SK-N-SH (cell line): ENCODE data around the gene MXRA8. TPM values are rescaled to one million over a fixed set of nuclear protein-coding genes. Genes with fewer than 3 reads are reported as not detected.

Source experiments
- CTCF ChIA-PET: fragments of 300-600, 350-600 bp; formaldehyde crosslinking; extraction: SDS; loops from one replicate; lab custom pipeline; 2021; lab: Yijun Ruan, JAX
- POLR2A ChIA-PET: fragments of 350-600 bp; sonication (Branson Sonifier 250); formaldehyde crosslinking; extraction: SDS; loops from one replicate; lab custom pipeline; 2020; ENCODE audit warnings: antibody characterized with exemption, inconsistent platforms; lab: Yijun Ruan, JAX
- DNase-seq: peaks from one replicate; pipeline ENCODE4 v3.0.0; 2012
- H2AFZ ChIP-seq: fragments of 200-600 bp; sonication (generic); 2 replicates; pipeline ENCODE4 v1.8.1; 2016; ENCODE audit warnings: antibody characterized with exemption, mild to moderate bottlenecking, low read depth
- H3F3A ChIP-seq: fragments of 200-600 bp; sonication (generic); replicated peaks from 2 replicates; pipeline ENCODE3; 2016; ENCODE audit warnings: antibody characterized with exemption, mild to moderate bottlenecking; ENCODE audit not compliant: insufficient read depth
- H3K27ac ChIP-seq, 2 experiments: fragments of 200-500 bp in 1 of 2; fragments of 200-600 bp in 1 of 2; sonication (Bioruptor generic) in 1 of 2; sonication (generic), shearing (Covaris generic) in 1 of 2; 2 replicates each; pipeline versions ENCODE4 v1.5.1 to v1.6.1; 2014 to 2016; ENCODE audit warnings: low read depth in 2 of 2, inconsistent platforms in 1 of 2, low read length in 1 of 2, mild to moderate bottlenecking in 1 of 2, mixed read lengths in 1 of 2
- H3K27me3 ChIP-seq: fragments of 200-600 bp; sonication (generic), shearing (Covaris generic); 2 replicates; pipeline ENCODE4 v1.6.1; 2016; ENCODE audit warnings: mixed run types; ENCODE audit not compliant: insufficient read depth
- H3K36me3 ChIP-seq, 2 experiments: fragments of 200-500 bp in 1 of 2; fragments of 200-600 bp in 1 of 2; sonication (Bioruptor generic) in 1 of 2; sonication (generic) in 1 of 2; replicated peaks in 1 of 2; 2 replicates each; pipeline versions ENCODE3 to v1.5.1; 2014 to 2016; ENCODE audit warnings: low read length in 1 of 2, mild to moderate bottlenecking in 1 of 2; ENCODE audit not compliant: insufficient read depth in 2 of 2, control insufficient read depth in 1 of 2
- H3K4me1 ChIP-seq, 2 experiments: fragments of 200-500 bp in 1 of 2; fragments of 200-600 bp in 1 of 2; sonication (Bioruptor generic) in 1 of 2; sonication (generic), shearing (Covaris generic) in 1 of 2; 2 replicates each; pipeline versions ENCODE4 v1.5.1 to v1.6.1; 2014 to 2016; ENCODE audit warnings: low read depth in 1 of 2, low read length in 1 of 2, mixed run types in 1 of 2; ENCODE audit not compliant: insufficient read depth in 2 of 2, control insufficient read depth in 1 of 2
- H3K4me2 ChIP-seq: fragments of 200-600 bp; sonication (generic), shearing (Covaris generic); 2 replicates; pipeline ENCODE4 v1.6.1; 2017; ENCODE audit warnings: mixed run types
- H3K4me3 ChIP-seq, 2 experiments: fragments of 200-500 bp in 1 of 2; fragments of 200-600 bp in 1 of 2; sonication (Bioruptor generic) in 1 of 2; sonication (generic), shearing (Covaris generic) in 1 of 2; 2 replicates each; pipeline versions ENCODE4 v1.5.1 to v1.8.1; 2014 to 2016; ENCODE audit warnings: low read depth in 2 of 2, inconsistent platforms in 1 of 2, low read length in 1 of 2, mild to moderate bottlenecking in 1 of 2, mixed read lengths in 1 of 2, moderate library complexity in 1 of 2
- H3K79me2 ChIP-seq: fragments of 200-600 bp; sonication (generic); 2 replicates; pipeline ENCODE4 v1.8.1; 2017; ENCODE audit warnings: mild to moderate bottlenecking; ENCODE audit not compliant: insufficient read depth
- H3K9ac ChIP-seq: fragments of 200-600 bp; sonication (generic); 2 replicates; pipeline ENCODE4 v1.6.1; 2017; ENCODE audit warnings: mixed run types
- H3K9me2 ChIP-seq: fragments of 200-600 bp; sonication (generic); 2 replicates; pipeline ENCODE4 v1.6.1; 2017; ENCODE audit warnings: mixed run types
- H3K9me3 ChIP-seq: fragments of 200-600 bp; sonication (generic); 2 replicates; pipeline ENCODE4 v1.6.1; 2017; ENCODE audit warnings: mixed run types, mild to moderate bottlenecking, moderate library complexity
- H4K20me1 ChIP-seq: fragments of 200-600 bp; sonication (generic); 2 replicates; pipeline ENCODE4 v1.6.1; 2017; ENCODE audit warnings: mild to moderate bottlenecking, mixed run types; ENCODE audit not compliant: insufficient read depth
- FOXJ3 ChIP-seq: sonication (generic); formaldehyde crosslinking; IDR thresholded peaks from 2 replicates; pipeline ENCODE4 v1.5.1; 2020; ENCODE audit warnings: mild to moderate bottlenecking, missing genetic modification reagents
- POLR2AphosphoS5 ChIP-seq: IDR thresholded peaks from 2 replicates; pipeline ENCODE4 v1.6.1; 2012; ENCODE audit warnings: low read depth, low read length
- SIN3A ChIP-seq: IDR thresholded peaks from 2 replicates; pipeline ENCODE4 v1.6.1; 2012; ENCODE audit warnings: low read depth, mild to moderate bottlenecking, low read length, moderate library complexity, borderline replicate concordance
- WGBS: methylation state at CpG from one replicate; pipeline ENCODE4 v1.1.6; 2017; ENCODE audit warnings: low lambda C conversion rate; 5-methylcytosine and 5-hydroxymethylcytosine counted together
- polyA plus RNA-seq, 3 experiments: library from polyadenylated mRNA; depleted of rRNA; stranded (reverse); fragments of >200 nt; gene quantifications; 2 replicates each; pipeline ENCODE4 v1.2.3, GENCODE V29; 2012
- TF ChIP-seq, protein P1 (sequence below): fragments of 150-350 bp; IDR thresholded peaks from 2 replicates; pipeline ENCODE4 v1.6.1; 2016; ENCODE audit warnings: mild to moderate bottlenecking, low read depth, low read length

MXRA8 gene
- polyA plus RNA-seq, 1 of the 3 experiments (the other 2 are of a cell fraction), result 2.5 TPM

DNA sequence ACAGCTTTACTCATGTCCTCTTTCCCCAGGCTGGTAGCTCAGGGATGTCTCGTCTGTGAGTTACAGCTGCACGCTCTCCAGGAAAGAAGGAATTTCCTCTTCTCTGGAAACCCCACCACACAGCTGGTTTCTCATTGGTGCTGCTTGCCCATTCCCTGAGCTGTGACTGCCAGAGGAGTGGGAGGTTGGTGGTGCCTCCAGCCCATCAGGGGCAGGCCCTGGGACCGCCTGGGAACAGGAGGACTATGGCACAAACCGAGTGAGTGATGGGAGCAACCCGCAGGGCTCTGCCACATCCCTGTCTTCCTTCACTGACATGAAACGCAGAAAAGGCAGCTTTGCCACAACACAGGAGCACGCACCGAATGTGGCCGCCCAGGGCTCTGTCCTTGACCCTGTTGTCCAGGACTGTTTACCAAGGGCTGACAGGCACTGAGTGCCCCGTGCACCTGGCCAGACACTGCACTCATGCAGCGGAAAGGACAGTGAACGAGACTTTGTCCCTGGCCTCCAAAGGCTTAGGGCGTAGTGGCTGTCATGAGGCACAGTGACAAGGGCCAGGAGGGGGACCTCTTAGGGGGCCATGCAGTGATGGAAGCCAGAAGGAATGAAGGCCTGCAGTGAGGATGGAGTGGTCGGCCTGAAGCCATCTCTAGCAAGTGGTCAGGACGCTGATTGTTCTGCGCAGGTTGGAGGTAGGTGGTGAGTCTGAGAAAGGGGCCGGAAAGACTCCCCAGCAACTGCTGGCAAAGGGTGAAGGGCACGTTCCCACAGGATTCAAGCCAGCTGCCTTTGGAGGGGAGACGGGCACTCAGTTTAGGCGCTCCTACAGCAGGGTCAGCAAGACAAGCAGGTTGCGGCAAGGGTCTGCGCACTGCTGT lies 42.5 kb upstream of the MXRA8 start:
- no peaks in the 10 kb centered on the region for H3K27me3 ChIP-seq
- TF ChIP-seq, protein P1, sequence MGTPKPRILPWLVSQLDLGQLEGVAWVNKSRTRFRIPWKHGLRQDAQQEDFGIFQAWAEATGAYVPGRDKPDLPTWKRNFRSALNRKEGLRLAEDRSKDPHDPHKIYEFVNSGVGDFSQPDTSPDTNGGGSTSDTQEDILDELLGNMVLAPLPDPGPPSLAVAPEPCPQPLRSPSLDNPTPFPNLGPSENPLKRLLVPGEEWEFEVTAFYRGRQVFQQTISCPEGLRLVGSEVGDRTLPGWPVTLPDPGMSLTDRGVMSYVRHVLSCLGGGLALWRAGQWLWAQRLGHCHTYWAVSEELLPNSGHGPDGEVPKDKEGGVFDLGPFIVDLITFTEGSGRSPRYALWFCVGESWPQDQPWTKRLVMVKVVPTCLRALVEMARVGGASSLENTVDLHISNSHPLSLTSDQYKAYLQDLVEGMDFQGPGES, result no peak
- peak; percentile 6; the same call in 1 of the 2 replicates for TF ChIP-seq POLR2AphosphoS5
- TF ChIP-seq, all 33 proteins: peak for 1
- peak overlapping the region; percentile 74 to 78 for H3K4me3 ChIP-seq
- WGBS, result 86% methylated on average over 15 of the region's 22 CpGs
- H3K9me3 ChIP-seq, result no peaks in the 10 kb centered on the region
- DNase-seq, result no peak
- ChIA-PET POLR2A (interaction anchor here (0.7 to 2.1 kb wide), 3 partner anchors 20 to 105 kb away, joined by 3 to 15 read pairs (median 4); partner anchors contain the start of genes ANKRD65 and AURKAIP1), CTCF (interaction anchor here (0.6 to 3.8 kb wide), 6 partner anchors 7 to 29 kb away, joined by 3 to 16 read pairs (median 5); partner anchors contain the start of gene MRPL20)
- H3K4me2 ChIP-seq, result peak overlapping the region; percentile 94
- H4K20me1 ChIP-seq, result no peaks in the 10 kb centered on the region
- H3K9me2 ChIP-seq, result no peaks in the 10 kb centered on the region
- H3K9ac ChIP-seq, result peak overlapping the region; percentile 93; the same call in 1 of the 2 replicates
- H2AFZ ChIP-seq, result no peak overlapping the region
- H3K27ac ChIP-seq, result peak overlapping the region; percentile 72 to 85; a peak in 3 of 4 replicates
- H3K79me2 ChIP-seq, result peaks cover 89% of the 10 kb centered on the region
- H3F3A ChIP-seq, result peaks cover 30% of the 10 kb centered on the region
- peaks cover 24 to 36% of the 10 kb centered on the region in 2 experiments for H3K36me3 ChIP-seq
- H3K4me1 ChIP-seq, result peaks cover 8 to 29% of the 10 kb centered on the region in 2 experiments; a peak in 3 of 4 replicates

DNA sequence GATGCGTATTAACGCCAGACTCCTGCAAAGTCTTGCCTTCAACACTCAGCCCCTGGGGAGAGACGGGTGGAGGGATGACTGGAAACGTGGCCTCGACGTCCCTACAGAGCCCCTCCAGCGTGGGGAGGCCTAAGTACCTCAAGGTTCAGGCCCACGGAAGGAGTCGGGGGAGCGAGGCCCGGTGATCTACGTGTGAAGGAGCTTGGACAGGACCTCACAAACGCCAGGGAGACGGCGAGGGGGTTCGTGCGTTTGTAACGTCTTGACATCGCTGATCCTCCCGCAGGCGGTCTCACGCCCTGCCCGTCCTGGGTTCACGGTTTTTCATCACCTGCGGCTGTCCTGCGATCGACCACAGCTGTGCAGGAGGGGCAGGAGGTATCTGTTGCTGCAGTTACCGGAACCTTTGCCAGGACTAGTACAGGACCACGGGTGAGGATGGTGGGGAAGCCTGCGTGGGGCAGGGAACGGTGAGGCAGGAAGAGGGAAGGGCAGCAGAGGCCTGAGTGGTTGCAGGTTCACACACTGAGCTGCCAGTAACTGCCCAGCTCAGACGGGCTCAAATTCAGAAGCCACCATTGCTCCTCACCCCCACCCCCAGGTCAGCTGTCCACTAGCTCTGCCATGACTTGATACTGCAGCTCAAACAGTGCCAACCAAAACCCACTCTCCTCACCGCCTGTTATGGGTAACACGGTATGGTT lies 41.7 kb upstream of the MXRA8 start:
- peaks cover 6 to 23% of the 10 kb centered on the region in 2 experiments; a peak in 1 of 4 replicates for H3K4me1 ChIP-seq
- peak overlapping the region; percentile 63; the same call in 1 of the 2 replicates for H2AFZ ChIP-seq
- peaks cover 23 to 32% of the 10 kb centered on the region in 2 experiments for H3K36me3 ChIP-seq
- no peaks in the 10 kb centered on the region for H3K27me3 ChIP-seq
- WGBS, result 4% methylated on average over 14 of the region's 34 CpGs
- peaks cover 89% of the 10 kb centered on the region for H3K79me2 ChIP-seq
- peak overlapping the region; percentile 94 for H3K4me2 ChIP-seq
- POLR2A ChIA-PET, result interaction anchor here (0.7 to 2.1 kb wide), 4 partner anchors 21 to 106 kb away, joined by 3 to 15 read pairs (median 4); partner anchors contain the start of genes ANKRD65 and AURKAIP1
- peak overlapping the region; percentile 72 to 85 for H3K27ac ChIP-seq
- no peaks in the 10 kb centered on the region for H4K20me1 ChIP-seq
- H3F3A ChIP-seq, result peaks cover 30% of the 10 kb centered on the region
- H3K4me3 ChIP-seq, result peak overlapping the region; percentile 74 to 78
- peak overlapping the region; percentile 93 for H3K9ac ChIP-seq
- DNase-seq, result no peak
- no peaks in the 10 kb centered on the region for H3K9me2 ChIP-seq
- 0 out of 2 replicates have a peak, but pooled peaks have one; percentile 43 for TF ChIP-seq FOXJ3 (CRISPR knock-in tag)
- TF ChIP-seq SIN3A, result no peak
- TF ChIP-seq POLR2AphosphoS5, result peak; percentile 11
- TF ChIP-seq, all 33 proteins: peak for 2
- CTCF ChIA-PET, result interaction anchor here (1.3 to 3.8 kb wide), 5 partner anchors 8 to 35 kb away, joined by 3 to 16 read pairs (median 6); partner anchors contain the start of gene MRPL20
- H3K9me3 ChIP-seq, result no peaks in the 10 kb centered on the region
